SIG-M5 (cell line): ENCODE results near the gene LLGL2.
A peak's percentile ranks its signal among the peaks of the same experiment; 100 is the strongest.
"Not testable (repeated sequence)": the region's sequence is repeated elsewhere in the genome, so short reads cannot be mapped to it uniquely, and the experiment has no call there.

Experiments
- DNase-seq: peaks from one replicate; lab custom pipeline; 2025; lab: John Stamatoyannopoulos, UW

The LLGL2 gene

DNA sequence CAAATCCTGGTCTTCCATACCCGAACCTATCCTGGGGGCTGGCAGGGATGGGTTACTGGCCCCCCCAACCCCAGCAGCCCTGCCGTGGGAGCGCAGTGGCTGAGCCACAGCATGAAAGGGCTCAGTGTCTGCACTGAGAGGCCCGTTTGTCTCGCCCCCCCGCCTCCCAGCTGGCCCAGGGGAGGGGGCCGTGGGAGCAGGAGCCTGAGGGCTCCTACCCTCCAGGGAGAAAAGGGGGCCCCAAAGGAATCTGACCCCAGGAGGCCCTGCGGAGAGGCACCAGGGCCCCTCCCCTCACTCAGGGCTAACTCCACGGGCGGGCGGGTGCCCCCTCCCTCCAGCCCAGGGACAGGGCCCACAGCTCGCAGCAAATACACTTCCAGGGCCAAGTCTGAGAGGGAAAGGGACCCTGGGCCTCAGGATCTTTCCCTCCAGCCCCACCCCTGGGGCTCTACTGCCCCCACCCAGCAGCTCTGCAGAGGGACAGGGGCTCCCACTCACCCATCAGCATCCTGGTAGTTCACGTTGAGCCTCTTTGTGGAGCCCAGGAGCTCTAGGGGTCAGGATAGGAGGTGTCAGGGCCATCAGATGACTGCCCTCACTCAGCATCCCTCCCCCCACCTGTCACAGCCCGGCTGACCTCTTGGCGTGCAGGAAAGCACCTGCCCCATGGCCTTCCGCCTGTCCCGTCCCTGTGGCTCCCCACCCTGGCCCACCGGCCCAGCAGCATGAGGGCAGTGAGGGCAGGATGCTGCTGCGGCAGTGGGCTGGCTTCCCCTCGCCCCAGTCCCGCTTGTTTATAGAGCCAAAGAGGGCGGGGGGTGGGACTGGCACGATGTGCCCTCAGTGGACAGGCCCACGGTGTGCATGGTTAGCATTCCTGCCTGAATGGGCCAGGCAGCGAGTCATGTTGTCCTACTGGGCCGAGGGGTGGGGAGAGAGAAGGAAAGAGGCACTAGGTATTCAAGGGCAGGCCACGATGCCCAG lies 17.5 kb upstream of the LLGL2 start:
- no peak for DNase-seq

DNA sequence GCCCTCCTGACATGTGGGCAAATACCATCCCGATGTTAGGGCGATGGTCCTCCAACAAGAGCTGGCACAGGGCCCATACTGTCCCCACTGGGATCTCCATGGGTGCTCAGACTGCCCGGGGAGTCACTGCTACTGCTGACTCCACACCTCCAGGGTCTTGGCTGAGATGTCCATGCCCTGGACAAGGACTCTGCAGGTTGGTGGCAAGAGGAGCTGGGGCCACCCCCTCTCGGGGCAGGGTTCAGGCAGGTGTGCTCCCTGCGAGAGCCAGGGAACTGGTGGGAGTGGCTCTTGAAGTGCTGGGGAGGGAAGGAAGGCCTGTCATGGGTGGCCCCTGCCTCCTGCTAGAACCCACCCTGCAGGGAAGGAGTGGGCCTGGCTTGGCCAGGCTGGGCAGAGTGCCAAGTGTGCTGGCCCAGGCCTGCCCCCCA lies 16.6 kb upstream of the LLGL2 start:
- DNase-seq, result no peak

DNA sequence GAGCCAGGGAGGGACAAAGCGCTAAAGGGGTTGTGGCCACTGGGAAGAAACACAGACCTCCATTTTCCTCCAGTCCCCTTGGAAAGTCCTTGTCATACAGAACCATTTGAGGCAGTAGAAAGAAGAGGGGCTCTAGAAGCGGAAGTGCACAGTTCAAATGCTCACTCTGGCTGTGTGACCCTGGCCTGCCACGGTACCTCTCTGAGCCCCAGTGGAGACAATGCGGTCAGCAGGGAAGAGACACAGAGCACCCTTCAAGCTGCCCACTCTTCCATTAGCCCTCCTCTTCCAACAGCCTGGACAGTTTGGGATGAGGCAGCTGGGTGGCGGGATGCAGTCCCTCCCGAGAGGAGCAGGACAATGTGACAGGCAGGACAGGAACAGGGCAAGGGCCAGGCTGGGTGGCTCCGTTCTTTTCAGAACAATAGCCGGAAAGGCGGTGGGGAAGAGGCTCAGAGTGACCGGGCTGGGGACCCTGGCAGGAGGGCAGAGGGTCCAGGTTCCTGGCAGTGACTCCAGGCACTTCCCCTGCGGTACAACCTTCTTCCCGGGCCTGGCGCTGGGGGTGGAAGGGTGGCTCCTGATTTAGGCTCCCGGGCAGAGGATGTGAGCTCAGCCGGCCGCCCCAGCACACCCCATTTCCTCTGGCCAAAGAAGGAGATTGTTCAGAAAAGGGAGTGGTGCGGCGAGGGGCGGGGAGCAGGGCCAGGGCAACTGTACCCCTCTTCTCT lies 15.8 kb upstream of the LLGL2 start:
- DNase-seq, result no peak

DNA sequence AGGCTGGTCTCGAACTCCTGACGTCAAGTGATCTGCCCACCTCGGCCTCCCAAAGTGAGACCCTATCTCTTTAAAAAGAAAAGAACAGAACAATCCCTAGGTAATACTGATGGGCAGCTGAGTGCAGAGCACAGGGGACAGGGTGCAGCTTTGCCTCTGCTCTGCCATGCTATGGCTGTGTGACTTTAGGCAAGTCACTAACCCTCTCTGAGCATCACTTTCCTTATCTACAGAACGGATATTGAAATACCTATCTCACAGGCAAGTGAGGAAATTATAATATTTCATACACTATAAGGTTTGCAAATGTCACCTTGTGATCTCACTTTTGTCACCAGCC lies 14.3 kb upstream of the LLGL2 start:
- no peak for DNase-seq

DNA sequence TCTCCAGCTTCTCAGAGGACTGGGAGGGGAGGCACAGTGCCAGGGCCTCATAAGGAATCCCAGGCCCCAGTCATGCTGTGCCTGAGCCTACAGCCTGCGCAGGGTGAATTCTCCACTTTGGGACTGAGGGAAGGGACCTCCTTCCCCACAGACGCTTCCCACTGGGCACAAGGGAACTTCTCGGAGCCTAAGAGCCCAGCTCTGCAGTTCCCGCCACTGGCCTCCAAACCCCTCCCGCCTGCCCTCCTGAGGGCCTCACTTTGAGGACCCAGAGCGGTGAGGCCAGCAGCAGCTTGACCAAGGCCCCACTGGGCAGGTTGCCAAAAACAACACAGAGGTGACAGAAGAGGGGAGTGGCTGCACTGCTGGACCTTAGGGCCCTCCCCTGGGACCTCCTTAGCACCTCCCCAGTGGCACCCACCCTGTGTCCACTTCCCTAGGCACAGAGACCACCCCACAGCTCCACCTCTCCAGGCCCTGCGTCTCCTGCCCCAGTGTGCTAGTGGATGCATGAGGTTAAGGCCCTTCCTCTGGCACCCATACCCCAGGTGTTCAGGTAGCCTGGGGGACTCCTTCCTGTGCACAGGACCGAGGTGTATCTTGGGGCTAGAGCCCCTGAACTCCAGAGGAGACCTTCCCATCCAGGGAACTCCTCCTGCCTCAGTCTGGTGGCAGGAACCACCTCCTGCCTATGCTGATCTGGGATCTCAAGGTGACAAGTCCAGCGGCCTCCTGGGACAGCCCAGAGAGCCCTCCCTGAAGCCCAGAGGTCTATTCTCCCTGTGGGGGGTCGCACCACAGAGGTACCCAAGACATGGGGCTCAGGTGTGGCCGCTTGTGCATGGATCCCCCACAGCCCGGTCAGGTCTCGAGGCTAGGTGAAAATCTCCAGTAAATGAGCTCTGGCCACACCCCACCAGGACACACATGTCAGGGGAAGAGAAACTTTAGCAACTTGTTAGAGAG lies 13.6 kb upstream of the LLGL2 start:
- DNase-seq, result no peak

DNA sequence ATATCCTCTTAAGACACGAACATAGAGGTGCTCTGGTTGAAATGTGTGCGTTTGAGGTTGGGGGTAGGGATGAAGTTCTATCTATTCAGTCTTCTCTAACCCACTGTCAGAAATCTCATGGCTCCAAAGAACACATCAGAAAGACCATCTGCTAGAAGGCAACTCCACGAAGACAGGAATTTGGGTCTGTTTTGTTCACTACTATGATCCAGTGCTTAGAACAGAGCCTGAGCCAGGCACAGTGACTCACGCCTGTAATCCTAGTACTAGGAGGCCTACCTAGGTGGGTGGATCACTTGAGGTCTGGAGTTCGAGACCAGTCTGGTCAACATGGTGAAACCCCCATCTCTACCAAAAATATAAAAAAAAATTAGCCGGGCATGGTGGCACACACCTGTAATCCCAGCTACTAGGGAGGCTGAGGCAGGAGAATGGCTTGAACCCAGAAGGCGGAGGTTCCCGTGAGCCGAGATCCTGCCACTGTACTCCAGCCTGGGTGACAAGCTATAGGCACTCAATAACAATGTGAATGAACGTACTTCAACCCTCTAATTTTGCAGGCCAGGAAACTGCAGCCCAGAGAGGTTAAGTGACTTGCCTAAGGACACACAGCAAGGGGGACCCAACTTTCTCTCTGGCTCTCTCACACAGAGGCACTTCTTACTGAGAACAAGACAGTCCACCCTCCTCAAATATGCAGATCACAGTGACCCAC lies 12.4 kb upstream of the LLGL2 start:
- no peak for DNase-seq

DNA sequence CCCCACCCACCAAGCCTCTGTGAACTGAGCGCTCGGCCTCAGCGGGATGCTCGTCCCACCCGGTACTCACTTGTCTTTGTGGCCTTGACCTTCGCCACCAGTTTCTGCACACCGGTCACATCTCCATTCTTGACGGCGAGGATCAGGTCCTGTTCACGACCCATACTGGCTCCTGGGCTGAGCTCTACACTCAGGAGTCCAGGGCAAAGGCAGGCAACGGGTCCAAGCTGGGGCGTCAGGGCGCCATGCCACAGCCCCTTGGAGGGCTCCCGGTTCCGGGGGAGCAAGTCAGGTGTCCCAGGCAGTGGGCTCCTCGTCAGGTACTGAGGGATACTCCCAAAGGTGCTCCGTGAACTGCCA lies 11.9 kb upstream of the LLGL2 start:
- no peak for DNase-seq

DNA sequence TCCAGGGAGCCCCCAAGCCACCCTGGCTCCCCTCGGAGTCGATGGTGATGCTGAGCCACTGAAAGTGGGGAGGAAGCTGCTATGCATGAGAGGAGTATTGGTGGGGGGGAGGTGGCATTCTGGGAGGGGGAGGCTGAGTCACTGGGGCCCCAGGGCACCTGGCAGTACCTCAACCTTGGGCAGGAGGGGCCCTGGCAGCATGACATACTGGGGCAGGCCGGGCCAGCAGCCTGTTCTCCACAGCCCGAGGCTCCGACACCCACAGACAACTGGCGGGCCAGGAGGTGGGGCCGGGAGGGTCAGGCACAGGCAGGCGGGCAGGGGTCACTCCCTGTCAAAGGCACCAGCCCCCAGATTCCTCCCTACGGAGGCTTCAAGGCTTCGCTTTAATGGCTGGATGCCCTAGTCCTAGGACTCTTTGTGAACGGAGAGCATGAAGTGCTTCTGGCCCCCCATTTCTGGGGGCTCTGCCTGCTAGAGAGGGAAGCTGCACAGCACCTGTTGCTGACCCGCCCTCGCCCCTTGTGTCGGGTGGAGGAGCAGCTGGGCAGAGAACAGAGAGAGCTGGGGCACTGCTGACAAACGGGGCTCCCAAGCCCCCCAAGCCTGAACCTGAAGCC lies 11.1 kb upstream of the LLGL2 start:
- DNase-seq, result no peak

DNA sequence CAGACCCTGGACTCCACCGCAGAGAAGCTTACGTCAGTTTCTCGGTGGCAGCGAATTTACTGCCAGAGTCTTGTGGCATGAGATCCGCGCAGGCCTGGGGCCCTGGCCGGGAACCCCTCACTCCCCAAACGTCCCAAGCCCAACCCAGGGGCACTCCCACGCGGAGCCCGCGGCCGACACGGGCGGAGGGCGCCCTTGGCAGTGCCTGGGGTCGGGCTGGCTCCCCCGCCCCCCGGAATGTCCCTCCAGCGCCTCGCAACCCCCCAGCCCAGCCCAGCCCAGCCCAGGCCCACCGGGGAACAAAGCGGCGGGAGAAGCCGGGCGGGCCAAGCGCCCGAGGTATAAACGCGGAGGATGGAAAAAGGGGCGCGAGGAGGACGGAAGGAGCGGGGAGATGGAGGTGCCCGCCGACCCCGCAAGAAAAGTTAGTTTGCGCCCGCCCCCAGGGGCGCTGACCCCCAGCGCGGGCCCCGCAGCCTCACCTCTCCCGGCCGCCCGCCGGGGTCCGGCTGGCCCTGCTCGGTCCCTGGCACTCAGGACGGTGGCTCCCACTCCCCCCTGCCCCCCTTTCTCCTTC lies 10.5 kb upstream of the LLGL2 start:
- DNase-seq, result no peak

DNA sequence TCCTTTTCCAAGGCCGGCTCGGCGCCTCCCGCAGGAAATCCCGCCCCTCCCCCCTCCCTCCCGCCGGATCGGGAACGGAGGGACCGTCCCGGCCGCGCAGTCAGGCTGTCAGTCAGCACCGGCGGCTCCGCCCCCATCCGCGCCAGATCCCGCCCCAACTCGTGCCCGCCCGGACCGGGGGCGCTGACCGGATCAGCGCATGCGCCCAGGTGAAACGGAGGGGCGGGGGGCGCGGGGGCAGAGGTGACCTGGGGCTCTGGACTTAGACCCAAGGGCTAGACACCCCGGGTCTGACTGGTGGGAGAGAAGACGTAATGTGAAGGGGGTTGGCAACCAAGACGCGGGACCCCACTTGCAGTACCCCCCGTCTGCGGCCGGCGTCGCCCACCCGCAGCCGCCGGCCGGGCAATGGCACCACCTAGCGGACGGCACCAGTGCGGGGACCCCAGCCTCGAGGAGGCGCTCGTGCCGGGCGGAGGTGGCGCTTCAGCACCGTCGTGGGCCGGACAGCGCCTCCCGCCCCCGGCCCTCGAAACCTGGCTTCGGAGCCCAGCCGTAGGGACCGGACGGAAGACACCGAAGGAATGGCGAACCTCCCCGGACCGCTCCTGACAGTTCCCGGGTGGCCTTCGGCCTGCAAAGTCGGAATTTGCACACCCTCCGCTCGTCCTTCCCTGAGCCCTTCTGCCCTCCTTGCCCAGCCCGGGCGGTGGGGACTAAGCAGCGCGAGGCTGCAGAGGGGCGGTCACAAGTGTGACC lies 9.8 kb upstream of the LLGL2 start, which contains the start of gene CASKIN2:
CASKIN2 (minus strand) TSS at position 42 of the 759 bp plus-strand sequence. CDS start 1,733 bp downstream, outside the sequence.
- DNase-seq, result no peak

DNA sequence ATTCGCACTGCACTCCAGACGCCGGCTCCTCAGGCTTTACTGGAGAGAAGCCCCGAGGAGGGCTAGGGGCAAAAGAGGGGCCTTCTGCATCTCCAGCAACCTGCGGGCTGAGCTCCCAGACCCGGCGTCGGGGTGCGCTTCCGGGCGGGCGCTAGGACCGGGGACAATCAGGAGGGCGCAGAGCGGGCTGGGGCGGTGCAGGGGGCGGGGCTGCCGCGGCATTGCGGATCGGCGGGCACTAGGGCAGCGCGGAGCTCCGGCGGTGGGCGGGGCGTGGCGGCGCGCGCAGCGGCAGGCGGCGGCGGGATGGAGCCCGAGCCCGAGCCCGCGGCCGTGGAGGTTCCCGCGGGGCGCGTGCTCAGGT lies 9.3 kb upstream of the LLGL2 start, which contains the start of gene TSEN54:
TSEN54 (plus strand) TSS at position 274 of the 364 bp plus-strand sequence; CDS start at position 307, 33 bp downstream.
- DNase-seq, result peak; percentile 39

DNA sequence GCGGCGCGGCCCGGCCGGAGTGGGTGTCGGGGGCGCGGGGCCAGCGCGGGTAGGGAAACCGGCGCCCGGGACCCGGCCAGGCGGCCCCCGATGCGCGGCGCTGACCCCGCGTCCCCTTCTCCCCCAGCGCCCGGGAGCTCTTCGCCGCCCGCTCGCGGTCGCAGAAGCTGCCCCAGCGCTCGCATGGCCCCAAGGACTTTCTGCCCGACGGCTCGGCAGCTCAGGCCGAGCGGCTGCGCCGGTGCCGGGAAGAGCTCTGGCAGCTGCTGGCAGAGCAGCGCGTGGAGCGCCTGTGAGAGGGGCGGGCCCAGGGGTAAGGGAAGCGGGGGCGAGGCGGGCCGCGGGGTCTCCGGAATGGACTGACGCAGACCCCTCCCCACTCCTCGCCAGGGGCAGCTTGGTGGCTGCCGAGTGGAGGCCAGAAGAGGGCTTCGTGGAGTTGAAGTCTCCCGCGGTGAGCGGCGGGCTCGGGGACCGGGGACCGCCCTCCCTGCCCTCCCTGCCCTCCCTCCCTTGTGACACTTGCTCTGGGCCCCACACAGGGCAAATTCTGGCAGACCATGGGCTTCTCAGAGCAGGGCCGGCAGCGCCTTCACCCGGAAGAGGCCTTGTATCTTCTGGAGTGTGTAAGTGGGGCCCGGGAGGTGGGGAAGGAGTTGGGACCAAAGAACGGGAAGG lies 8.7 kb upstream of the LLGL2 start:
- no peak for DNase-seq

DNA sequence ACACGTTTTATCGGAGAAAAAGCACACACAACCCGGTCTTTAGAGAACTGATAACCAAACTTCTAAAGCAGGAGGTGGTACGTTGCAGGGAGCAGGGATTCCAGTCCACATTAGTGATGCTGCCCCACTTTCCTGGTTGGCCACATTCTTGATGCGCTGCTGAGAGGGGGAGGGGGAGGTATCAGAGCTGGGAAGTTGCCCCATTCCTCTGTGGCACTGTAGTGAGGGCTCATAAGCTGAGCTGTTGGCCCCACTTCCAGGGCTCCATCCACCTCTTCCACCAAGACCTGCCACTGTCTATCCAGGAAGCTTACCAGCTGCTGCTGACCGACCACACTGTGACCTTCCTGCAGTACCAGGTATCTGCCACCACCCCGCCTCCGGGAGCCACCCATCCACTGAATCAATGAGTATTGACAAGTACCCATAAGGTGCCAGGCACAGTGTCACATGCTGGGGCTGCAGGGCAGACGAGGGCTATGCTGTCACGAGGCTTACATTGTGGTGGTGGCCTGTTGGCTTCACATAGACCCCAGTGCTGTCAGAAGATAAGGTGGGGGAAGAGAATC lies 8.1 kb upstream of the LLGL2 start:
- no peak for DNase-seq

DNA sequence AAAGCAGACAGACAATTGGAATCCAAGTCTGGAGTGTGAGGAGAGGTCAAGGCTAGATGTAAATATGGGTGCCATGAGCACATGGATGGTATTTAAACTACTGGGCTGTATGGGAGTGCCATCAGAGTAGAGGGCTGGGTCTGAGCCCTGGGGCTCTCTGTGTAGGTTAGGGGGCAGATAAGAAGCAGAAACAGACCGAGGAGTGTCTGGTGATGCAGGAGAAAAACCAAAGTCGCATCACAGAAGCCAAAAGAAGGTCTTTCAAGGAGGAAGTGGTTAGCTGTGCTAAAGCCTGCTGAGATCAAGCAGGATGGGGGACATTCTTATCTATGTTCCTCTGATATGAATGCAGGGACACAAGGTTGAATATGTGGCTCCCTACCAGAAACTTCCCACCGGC lies 7.3 kb upstream of the LLGL2 start:
- no peak for DNase-seq

DNA sequence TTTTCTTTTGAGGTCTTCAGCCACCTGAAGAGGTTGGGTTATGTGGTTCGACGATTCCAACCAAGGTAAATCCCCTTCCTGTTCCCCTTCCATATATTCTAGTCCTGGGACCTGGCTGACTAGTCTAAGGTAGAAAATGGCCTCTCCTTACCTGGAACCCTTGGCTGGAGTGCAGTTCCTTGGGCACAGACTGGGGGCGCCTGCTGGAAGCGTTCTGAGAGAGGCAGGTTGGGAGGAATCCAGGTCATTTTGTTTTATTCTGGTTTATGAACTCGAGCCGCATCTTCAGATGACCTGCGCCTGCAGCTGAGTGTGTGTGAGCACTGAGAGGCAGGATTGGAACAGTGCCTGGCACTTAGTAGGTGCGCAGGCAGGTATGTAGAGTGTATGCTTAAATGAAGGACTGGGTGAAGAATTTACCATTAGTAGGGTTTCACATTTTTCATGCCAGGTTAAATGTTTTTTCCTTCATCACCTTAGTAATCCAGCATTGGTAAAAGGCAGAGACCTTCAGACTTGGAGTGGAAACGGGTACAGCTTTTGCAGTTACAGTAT lies 6.4 kb upstream of the LLGL2 start:
- DNase-seq, result no peak

DNA sequence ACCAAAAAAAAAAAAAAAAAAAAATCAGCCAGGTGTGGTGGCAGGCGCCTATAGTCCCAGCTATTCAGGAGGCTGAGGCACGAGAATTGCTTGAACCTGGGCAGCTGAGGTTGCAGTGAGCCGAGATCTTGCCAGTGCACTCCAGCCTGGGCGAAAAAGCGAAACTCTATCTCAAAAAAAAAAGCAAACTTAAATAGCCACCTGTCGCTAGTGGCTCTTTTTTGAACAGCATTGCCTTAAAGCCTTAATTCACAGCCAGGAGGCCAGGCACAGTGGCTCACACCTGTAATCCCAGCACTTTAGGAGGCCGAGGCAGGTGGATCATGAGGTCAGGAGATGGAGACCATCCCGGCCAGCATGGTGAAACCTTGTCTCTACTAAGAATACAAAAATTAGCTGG lies 5.1 kb upstream of the LLGL2 start:
- DNase-seq, result not testable (repeated sequence)

DNA sequence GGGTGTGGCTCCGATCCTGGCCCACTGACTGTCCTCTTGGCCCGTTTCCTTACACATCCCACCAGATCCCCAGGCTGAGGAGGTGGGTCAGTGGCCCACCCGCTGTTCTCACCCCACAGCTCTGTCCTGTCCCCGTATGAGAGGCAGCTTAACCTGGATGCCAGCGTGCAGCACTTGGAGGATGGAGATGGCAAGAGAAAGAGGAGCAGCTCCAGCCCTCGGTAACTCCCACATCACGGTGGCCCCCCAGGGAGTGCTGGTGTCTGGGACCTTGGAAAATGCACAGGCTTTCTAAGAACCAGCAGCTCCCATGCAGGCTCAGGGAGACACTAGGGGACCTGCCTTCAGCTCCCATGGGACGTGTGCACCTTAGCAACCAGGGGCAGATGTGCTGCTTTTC lies 4.2 kb upstream of the LLGL2 start:
- DNase-seq, result no peak

DNA sequence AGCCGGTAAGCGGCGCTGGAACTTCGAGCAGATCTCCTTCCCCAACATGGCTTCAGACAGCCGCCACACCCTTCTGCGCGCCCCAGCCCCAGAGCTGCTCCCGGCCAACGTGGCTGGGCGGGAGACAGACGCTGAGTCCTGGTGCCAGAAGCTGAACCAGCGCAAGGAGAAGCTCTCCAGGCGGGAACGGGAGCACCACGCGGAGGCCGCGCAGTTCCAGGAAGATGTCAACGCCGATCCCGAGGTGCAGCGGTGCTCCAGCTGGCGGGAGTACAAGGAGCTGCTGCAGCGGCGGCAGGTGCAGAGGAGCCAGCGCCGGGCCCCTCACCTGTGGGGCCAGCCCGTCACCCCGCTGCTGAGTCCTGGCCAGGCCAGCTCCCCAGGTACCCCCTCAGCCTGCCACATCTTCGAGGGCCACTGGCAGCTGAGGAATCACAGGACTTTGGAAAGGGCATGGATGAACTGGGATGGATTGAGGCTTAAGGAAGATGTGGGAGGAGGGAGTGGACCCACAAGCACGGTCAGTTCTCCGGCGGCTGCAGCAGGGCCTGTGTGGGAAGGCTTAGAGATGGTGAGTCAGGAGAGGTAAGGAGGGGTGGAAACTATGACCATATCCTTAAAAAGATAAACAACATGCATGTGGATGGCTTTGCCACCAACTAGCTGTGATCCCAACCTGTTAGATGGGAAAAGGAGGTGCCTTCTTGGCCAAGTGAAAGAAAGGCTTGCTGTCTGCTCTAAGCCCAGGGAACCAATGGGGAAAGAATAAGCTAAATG lies 3.4 kb upstream of the LLGL2 start:
- DNase-seq, result no peak
